Spleen (tissue), 7 donors: ENCODE data around the gene NIPAL4.

Source experiments
- CTCF ChIP-seq, 11 experiments: fragments of 200-600 bp in 7 of 11; fragments of 450-650 bp in 4 of 11; sonication (generic) in 4 of 11; IDR thresholded peaks in 8 of 11; conservative IDR thresholded peaks in 3 of 11; 1 replicate in 7 of 11; 2 replicates in 4 of 11; pipeline versions ENCODE4 v1.4.0 to v1.8.0; 2016 to 2021; ENCODE audit warnings: antibody characterized with exemption in 11 of 11, inconsistent platforms in 4 of 11, mild to moderate bottlenecking in 1 of 11
- POLR2AphosphoS5 ChIP-seq, 3 donors: sonication (generic); formaldehyde crosslinking; IDR thresholded peaks; one replicate each; pipeline ENCODE4 v1.5.1; 2017; ENCODE audit warnings: antibody characterized with exemption in 3 of 3
- donor health status: DM: no; HTN: no; CAD: no; lungs with moderate emphysema.
- donor health status: DM: no; HTN: no; CAD: no.
- donor health status: DM: no; HTN: no; CAD: no.

- TF ChIP-seq POLR2AphosphoS5 (IDR thresholded peaks at IDR 0.05) = no peak
- TF ChIP-seq CTCF (IDR thresholded peaks at IDR 0.05 in 8 of 11, conservative IDR thresholded peaks at IDR 0.05 in 3 of 11) = no peak
Measured at GRCh38 chr5:157469687-157470086, 9.7 kb downstream of the NIPAL4 start.
